HFFc6 (cell line): Measurements from ENCODE around the gene SDCCAG8. TPM values are rescaled to one million over a fixed set of nuclear protein-coding genes. Genes with fewer than 3 reads are reported as not detected.

Experiments
- DNase-seq: peaks from one replicate; pipeline ENCODE4 v3.0.0-alpha.2; 2018
- H3K27ac Mint-ChIP-seq: 2 replicates; pipeline ENCODE4 v1.8.0; 2020; ENCODE audit warnings: mild to moderate bottlenecking, mixed read lengths
- H3K27me3 Mint-ChIP-seq: 2 replicates; pipeline ENCODE4 v1.8.0; 2021; ENCODE audit warnings: mild to moderate bottlenecking, moderate library complexity, mixed read lengths; ENCODE audit not compliant: insufficient read depth
- H3K36me3 Mint-ChIP-seq: 2 replicates; pipeline ENCODE4 v1.8.0; 2021; ENCODE audit warnings: low read depth, mixed read lengths
- H3K4me1 Mint-ChIP-seq: 2 replicates; pipeline ENCODE4 v1.8.0; 2020; ENCODE audit warnings: low read depth, mixed read lengths
- H3K4me3 Mint-ChIP-seq: 2 replicates; pipeline ENCODE4 v1.8.0; 2020; ENCODE audit warnings: mild to moderate bottlenecking, moderate library complexity, mixed read lengths
- H3K9me3 Mint-ChIP-seq: 2 replicates; pipeline ENCODE4 v1.8.0; 2020; ENCODE audit warnings: mild to moderate bottlenecking, mixed read lengths
- total RNA-seq, 6 experiments: library from RNA; stranded (reverse); fragmentation: NEBNext Ultra II Directional; extraction: Animal tissue kit (Norgen Biotek cat#: 25700); gene quantifications; 2 replicates in 1 of 6; 3 replicates in 5 of 6; pipeline ENCODE4 v1.2.3, GENCODE V29; 2021
- TF ChIP-seq, protein P1 (sequence below): fragments of 200-600 bp; sonication (generic); IDR thresholded peaks from 2 replicates; pipeline ENCODE4 v1.5.0; 2021; ENCODE audit warnings: antibody characterized with exemption, mild to moderate bottlenecking

SDCCAG8 gene
- total RNA-seq, 6 experiments from 2014 or later, result 22.3 to 31.2 (median 26.1) TPM

GRCh38 chr1:243514927-243515326 lies 259.1 kb downstream of the SDCCAG8 start:
- peaks cover 1% of the 10 kb centered on the region; the same call in 1 of the 2 replicates for H3K27me3 Mint-ChIP-seq
- TF ChIP-seq, protein P1, sequence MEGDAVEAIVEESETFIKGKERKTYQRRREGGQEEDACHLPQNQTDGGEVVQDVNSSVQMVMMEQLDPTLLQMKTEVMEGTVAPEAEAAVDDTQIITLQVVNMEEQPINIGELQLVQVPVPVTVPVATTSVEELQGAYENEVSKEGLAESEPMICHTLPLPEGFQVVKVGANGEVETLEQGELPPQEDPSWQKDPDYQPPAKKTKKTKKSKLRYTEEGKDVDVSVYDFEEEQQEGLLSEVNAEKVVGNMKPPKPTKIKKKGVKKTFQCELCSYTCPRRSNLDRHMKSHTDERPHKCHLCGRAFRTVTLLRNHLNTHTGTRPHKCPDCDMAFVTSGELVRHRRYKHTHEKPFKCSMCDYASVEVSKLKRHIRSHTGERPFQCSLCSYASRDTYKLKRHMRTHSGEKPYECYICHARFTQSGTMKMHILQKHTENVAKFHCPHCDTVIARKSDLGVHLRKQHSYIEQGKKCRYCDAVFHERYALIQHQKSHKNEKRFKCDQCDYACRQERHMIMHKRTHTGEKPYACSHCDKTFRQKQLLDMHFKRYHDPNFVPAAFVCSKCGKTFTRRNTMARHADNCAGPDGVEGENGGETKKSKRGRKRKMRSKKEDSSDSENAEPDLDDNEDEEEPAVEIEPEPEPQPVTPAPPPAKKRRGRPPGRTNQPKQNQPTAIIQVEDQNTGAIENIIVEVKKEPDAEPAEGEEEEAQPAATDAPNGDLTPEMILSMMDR, result no peak
- no peak for DNase-seq
- peaks cover 46% of the 10 kb centered on the region for H3K36me3 Mint-ChIP-seq
- H3K4me3 Mint-ChIP-seq, result no peak overlapping the region
- peaks cover 23% of the 10 kb centered on the region for H3K4me1 Mint-ChIP-seq
- H3K9me3 Mint-ChIP-seq, result no peaks in the 10 kb centered on the region
- H3K27ac Mint-ChIP-seq, result no peak overlapping the region

DNA sequence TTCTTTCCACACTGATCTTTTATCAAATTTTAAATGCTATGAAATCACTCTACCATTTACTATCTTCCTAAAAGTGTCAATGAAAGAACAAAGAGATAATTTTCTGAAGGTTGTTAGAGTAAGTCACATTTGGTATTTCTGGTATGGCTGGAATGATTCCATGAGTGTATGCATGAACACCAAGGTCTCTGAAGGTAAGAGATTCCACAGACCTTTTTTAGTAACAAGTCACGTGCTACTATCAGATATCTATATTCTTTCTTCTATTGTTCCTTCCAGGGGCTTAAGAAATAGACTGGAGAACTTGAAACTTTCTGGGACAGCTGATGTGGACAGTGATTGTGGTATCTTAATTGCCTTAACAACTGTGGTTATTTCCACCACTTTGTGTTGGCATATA lies 265.0 kb downstream of the SDCCAG8 start:
- no peak overlapping the region for H3K4me3 Mint-ChIP-seq

GRCh38 chr1:243523766-243524165 lies 267.9 kb downstream of the SDCCAG8 start:
- no peak for DNase-seq
- no peak overlapping the region for H3K4me3 Mint-ChIP-seq
- peaks cover 34% of the 10 kb centered on the region for H3K4me1 Mint-ChIP-seq
- TF ChIP-seq, protein P1, result no peak
- no peaks in the 10 kb centered on the region; the same call in 1 of the 2 replicates for H3K9me3 Mint-ChIP-seq
- no peak overlapping the region for H3K27ac Mint-ChIP-seq
- H3K36me3 Mint-ChIP-seq, result peaks cover 18% of the 10 kb centered on the region
- H3K27me3 Mint-ChIP-seq, result no peaks in the 10 kb centered on the region; the same call in 1 of the 2 replicates

More for the DNA sequence above, 265.0 kb downstream of the SDCCAG8 start:
- Mint-ChIP-seq H3K36me3 (peaks cover 30% of the 10 kb centered on the region), H3K27ac (no peak overlapping the region), H3K27me3 (no peaks in the 10 kb centered on the region; the same call in 1 of the 2 replicates), H3K4me1 (peaks cover 26% of the 10 kb centered on the region), H3K9me3 (no peaks in the 10 kb centered on the region)
- TF ChIP-seq, protein P1, result no peak
- no peak for DNase-seq

DNA sequence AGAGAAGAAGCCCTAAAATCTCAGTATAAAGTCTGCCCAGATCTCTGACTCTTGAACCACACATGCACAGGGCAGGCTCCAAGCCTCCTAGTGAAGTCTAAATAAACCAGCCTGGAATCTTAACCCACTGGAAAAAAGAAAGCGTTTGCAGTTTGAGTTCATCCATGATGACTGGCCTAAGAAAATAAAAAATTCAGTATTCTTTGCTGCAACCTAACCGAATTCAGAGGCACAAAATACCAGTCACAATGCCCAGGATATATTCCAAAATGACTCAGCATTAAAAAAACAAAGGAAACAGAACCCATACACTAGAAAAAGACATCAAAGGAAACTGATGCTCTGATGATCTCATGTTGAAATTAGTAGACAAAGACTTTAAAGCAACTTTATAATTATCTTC lies 269.2 kb downstream of the SDCCAG8 start:
- Mint-ChIP-seq H3K9me3 (no peaks in the 10 kb centered on the region; the same call in 1 of the 2 replicates), H3K4me3 (peak overlapping the region; percentile 71), H3K27ac (peak overlapping the region; percentile 88), H3K4me1 (peaks cover 42% of the 10 kb centered on the region), H3K27me3 (no peaks in the 10 kb centered on the region; the same call in 1 of the 2 replicates), H3K36me3 (peaks cover 27% of the 10 kb centered on the region)
- peak; percentile 84 for DNase-seq
- TF ChIP-seq, protein P1, result no peak

DNA sequence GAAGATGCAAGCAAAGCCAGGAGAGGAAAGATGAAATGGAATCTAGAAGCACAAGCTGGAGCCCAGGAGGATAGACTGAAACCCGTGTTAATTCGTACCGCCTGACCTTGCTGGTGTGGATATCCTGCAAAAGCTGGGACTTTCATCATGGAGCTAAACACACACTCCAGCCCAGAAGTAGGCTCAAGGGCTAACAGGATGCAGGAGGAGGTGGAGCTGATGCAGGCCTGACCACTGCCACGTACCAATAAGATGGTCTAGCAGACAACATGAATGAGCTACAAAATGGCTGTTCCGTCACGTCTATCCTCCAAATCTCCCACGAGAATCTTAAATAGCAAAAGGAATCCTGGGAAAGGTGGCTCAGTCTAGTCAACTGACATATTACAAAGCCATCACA lies 270.3 kb downstream of the SDCCAG8 start:
- Mint-ChIP-seq H3K4me1 (peaks cover 42% of the 10 kb centered on the region), H3K9me3 (no peaks in the 10 kb centered on the region; the same call in 1 of the 2 replicates), H3K27ac (no peak overlapping the region), H3K27me3 (no peaks in the 10 kb centered on the region; the same call in 1 of the 2 replicates), H3K36me3 (peaks cover 29% of the 10 kb centered on the region), H3K4me3 (no peak overlapping the region)
- DNase-seq, result no peak
- TF ChIP-seq, protein P1, result no peak
